Muscle layer of duodenum (tissue), 2 donors: ENCODE data around the gene RAX2.
"Not testable (repeated sequence)": the region's sequence is repeated elsewhere in the genome, so short reads cannot be mapped to it uniquely, and the experiment has no call there.

Experiments used
- H3K27ac ChIP-seq: one replicate; pipeline ENCODE4 v1.7.0; 2013; ENCODE audit warnings: mild to moderate bottlenecking, low read length
- H3K27me3 ChIP-seq: one replicate; pipeline ENCODE4 v1.7.0; 2013; ENCODE audit warnings: low read depth, mild to moderate bottlenecking, control low read depth, low read length
- H3K36me3 ChIP-seq, 2 donors: one replicate each; pipeline ENCODE4 v1.7.0; 2013; ENCODE audit warnings: low read length in 2 of 2, control low read depth in 1 of 2, mild to moderate bottlenecking in 1 of 2; ENCODE audit not compliant: insufficient read depth in 2 of 2, control insufficient read depth in 1 of 2
- H3K4me1 ChIP-seq, 2 donors: one replicate each; pipeline ENCODE4 v1.7.0; 2013; ENCODE audit warnings: low read length in 2 of 2, mild to moderate bottlenecking in 2 of 2, control low read depth in 1 of 2, moderate library complexity in 1 of 2; ENCODE audit not compliant: insufficient read depth in 2 of 2, control insufficient read depth in 1 of 2
- H3K4me3 ChIP-seq, 2 donors: one replicate each; pipeline ENCODE4 v1.7.0; 2013; ENCODE audit warnings: low read length in 2 of 2, low read depth in 1 of 2, mild to moderate bottlenecking in 1 of 2
- H3K9me3 ChIP-seq, 2 donors: one replicate each; pipeline ENCODE4 v1.7.0; 2013; ENCODE audit warnings: low read length in 2 of 2, control low read depth in 1 of 2, mild to moderate bottlenecking in 1 of 2; ENCODE audit not compliant: control insufficient read depth in 1 of 2
- donor health status: healthy.

The RAX2 gene

GRCh38 chr19:3765121-3765520 lies 6.9 kb downstream of the RAX2 start:
- H3K4me1 ChIP-seq: peaks cover 3 to 21% of the 10 kb centered on the region in 2 donors
- H3K9me3 ChIP-seq: no peaks in the 10 kb centered on the region
- H3K27ac ChIP-seq: no peak overlapping the region
- no peaks in the 10 kb centered on the region for H3K27me3 ChIP-seq
- peaks cover 14 to 42% of the 10 kb centered on the region in 2 donors for H3K36me3 ChIP-seq
- no peak overlapping the region for H3K4me3 ChIP-seq

DNA sequence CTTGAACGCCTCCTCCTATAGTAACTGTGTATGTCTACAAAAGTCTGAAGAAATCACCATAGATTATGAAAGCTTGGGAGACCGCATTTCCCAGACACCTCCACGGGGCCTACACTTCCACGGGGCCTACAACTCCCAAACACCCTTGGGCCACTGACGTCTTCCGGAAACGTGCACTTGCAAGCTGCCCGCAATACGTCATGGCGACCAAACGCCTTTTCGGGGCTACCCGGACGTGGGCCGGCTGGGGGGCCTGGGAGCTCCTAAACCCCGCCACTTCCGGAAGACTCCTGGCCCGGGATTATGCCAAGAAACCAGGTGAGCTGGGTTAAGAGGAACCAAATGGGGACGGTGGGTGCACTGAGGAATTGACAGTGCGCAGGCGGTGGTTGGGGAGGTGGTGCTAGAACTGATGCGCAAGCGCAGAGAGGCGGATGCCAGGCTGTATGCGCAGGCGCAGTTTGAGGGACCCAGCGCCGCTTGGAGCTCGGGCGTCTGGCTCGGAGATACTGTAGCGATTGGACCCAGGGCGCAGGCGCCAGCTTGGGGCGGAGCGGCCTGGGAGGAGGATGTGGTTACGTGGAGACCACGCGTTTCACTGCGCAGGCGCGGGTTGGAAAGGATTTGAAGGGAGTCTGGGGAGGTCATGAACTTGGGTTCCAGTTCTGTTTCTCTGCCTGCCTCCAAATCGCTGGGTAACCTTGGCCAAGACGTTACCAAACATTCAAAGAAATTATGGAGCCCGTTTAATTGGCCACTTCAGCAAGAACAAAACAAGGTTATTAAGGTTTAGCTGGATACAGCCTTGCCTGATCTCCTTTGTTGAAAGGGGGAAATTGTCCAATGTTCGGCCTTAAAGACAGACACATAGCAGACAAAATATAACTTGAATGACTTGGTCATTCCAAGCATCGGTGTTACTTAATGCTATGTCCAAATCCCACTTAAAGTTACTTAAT lies 9.2 kb downstream of the RAX2 start, which contains the start of gene MRPL54:
Gene MRPL54 (plus strand): TSS at position 182 of the 959 bp plus-strand sequence. CDS start 19 bp downstream, at position 201.
- no peaks in the 10 kb centered on the region for H3K9me3 ChIP-seq
- H3K4me1 ChIP-seq: peaks cover 3 to 37% of the 10 kb centered on the region in 2 donors
- peak within 1 kb of the TSS; percentile 98 for H3K27ac ChIP-seq
- peaks cover 17 to 39% of the 10 kb centered on the region in 2 donors for H3K36me3 ChIP-seq
- H3K4me3 ChIP-seq: peak within 1 kb of the TSS; percentile 89 to 95
- H3K27me3 ChIP-seq: no peaks in the 10 kb centered on the region

DNA sequence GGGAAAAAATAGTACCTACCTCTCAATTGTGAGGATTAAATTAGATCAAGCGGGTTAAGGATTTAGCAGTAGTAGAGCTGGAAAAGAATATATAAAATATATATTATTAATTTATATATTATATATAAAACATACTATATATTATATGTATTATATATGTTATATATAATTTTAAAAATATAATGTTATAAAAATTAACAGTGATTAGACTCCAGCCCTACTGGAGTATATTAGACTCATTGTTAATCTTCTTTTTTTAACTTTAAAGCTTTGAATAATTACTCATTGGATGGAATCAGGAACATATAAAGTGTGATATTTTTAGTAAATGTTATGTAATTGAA lies 9.9 kb downstream of the RAX2 start:
- Histone ChIP-seq H3K9me3 (no peaks in the 10 kb centered on the region), H3K4me1 (peaks cover 3 to 37% of the 10 kb centered on the region in 2 donors), H3K4me3 (peak overlapping the region in 1 of 2 donors; percentile 89), H3K27me3 (no peaks in the 10 kb centered on the region), H3K36me3 (peaks cover 12 to 39% of the 10 kb centered on the region in 2 donors), H3K27ac (peak overlapping the region; percentile 98)

GRCh38 chr19:3761382-3762129 lies 10.5 kb downstream of the RAX2 start, which contains the start of gene APBA3:
APBA3 (minus strand) TSS chr19:3761692; CDS start chr19:3760264, 1,428 bp downstream.
- Histone ChIP-seq H3K27ac (peak within 1 kb of the TSS; percentile 98), H3K4me1 (peaks cover 3 to 40% of the 10 kb centered on the region in 2 donors), H3K27me3 (no peaks in the 10 kb centered on the region), H3K4me3 (peak within 1 kb of the TSS; percentile 89 to 95), H3K9me3 (no peaks in the 10 kb centered on the region), H3K36me3 (peaks cover 11 to 35% of the 10 kb centered on the region in 2 donors)

GRCh38 chr19:3760871-3761361 lies 11.1 kb downstream of the RAX2 start:
- Histone ChIP-seq H3K9me3 (no peaks in the 10 kb centered on the region), H3K4me3 (peak overlapping the region; percentile 89 to 95), H3K27ac (peak overlapping the region; percentile 89), H3K4me1 (peaks cover 3 to 40% of the 10 kb centered on the region in 2 donors), H3K27me3 (no peaks in the 10 kb centered on the region), H3K36me3 (peaks cover 11 to 31% of the 10 kb centered on the region in 2 donors)

DNA sequence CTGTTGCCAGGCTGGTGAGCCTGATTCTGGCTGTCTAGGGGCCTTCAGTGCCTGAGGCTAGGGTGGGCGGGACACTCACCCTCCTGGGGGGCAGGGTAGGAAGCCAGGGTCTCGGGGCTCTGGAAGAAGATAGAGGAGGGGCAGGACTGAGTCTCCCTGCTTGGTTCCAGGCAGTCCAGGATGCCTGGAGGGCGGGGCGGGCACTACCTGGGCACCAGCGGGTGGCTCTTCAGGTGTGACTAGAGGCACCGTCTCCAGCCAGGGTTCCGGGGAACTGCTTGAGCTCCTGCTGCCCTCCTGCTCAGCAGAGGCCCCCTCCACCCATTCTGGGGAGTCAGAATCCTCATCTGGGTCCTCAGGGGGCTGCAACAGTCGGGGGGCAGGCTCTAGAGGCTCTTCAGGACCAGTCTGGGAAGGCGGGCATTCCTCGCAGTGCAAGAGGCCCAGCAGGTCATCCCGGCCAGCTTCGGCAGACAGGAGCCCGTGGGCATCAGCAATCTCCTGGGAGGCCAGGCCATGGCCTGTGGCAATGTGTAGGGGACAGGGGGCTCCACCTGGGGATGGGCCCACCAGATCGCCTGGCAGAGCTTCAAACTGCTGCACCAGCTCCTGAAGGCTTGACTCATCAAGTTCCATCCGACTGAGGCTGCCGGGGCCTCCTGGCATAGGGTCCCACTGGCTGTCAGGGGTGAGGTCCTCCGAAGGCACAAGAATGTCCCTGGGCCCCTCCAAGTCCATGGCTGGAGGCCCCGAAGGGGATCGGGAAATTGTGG lies 12.4 kb downstream of the RAX2 start:
- no peaks in the 10 kb centered on the region for H3K9me3 ChIP-seq
- peaks cover 6 to 26% of the 10 kb centered on the region in 2 donors for H3K36me3 ChIP-seq
- peaks cover 3 to 40% of the 10 kb centered on the region in 2 donors for H3K4me1 ChIP-seq
- H3K4me3 ChIP-seq: no peak overlapping the region
- no peaks in the 10 kb centered on the region for H3K27me3 ChIP-seq
- no peak overlapping the region for H3K27ac ChIP-seq

DNA sequence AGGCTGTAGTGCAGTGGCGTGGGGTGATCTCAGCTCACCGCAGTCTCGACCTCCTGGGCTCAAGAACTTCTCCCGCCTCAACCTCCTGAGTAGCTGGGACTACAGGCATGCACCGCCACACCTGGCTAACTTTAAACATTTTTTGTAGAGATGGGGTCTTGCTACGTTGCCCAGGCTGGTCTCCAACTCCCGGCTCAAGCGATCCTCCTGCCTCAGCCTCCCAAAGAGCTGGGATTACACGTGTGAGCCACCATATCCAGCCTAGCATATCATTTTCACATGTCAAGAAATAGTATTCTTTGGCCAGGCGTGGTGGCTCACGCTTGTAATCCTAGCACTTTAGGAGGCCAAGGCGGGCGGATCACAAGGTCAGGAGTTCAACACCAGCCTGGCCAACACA lies 13.7 kb downstream of the RAX2 start:
- H3K9me3 ChIP-seq, H3K27me3 ChIP-seq, H3K27ac ChIP-seq, H3K4me3 ChIP-seq: not testable (repeated sequence)
- H3K4me1 ChIP-seq: peaks cover 3 to 37% of the 10 kb centered on the region in 2 donors
- peaks cover 6 to 36% of the 10 kb centered on the region in 2 donors for H3K36me3 ChIP-seq

GRCh38 chr19:3757705-3758104 lies 14.3 kb downstream of the RAX2 start:
- H3K27ac ChIP-seq, H3K4me3 ChIP-seq, H3K27me3 ChIP-seq, H3K9me3 ChIP-seq: not testable (repeated sequence)
- peaks cover 6 to 42% of the 10 kb centered on the region in 2 donors for H3K36me3 ChIP-seq
- peaks cover 3 to 33% of the 10 kb centered on the region in 2 donors for H3K4me1 ChIP-seq

- Histone ChIP-seq H3K36me3 (peaks cover 16 to 62% of the 10 kb centered on the region in 2 donors), H3K4me1 (peaks cover 0 to 6% of the 10 kb centered on the region in 2 donors), H3K4me3 (no peak overlapping the region), H3K9me3 (no peaks in the 10 kb centered on the region), H3K27me3 (no peaks in the 10 kb centered on the region), H3K27ac (no peak overlapping the region)
Measured at GRCh38 chr19:3753631-3754410, 18.2 kb downstream of the RAX2 start.

GRCh38 chr19:3752492-3752891 lies 19.5 kb downstream of the RAX2 start:
- Histone ChIP-seq H3K9me3 (no peaks in the 10 kb centered on the region), H3K36me3 (peaks cover 16 to 52% of the 10 kb centered on the region in 2 donors), H3K4me3 (no peak overlapping the region), H3K27ac (no peak overlapping the region), H3K27me3 (no peaks in the 10 kb centered on the region), H3K4me1 (peaks cover 0 to 3% of the 10 kb centered on the region in 2 donors)
